ES-I3 (cell line): ENCODE results near the gene POLR2F.

Source experiments
- H3K36me3 ChIP-seq: 2 replicates; pipeline ENCODE4 v1.6.1; 2013; ENCODE audit warnings: mild to moderate bottlenecking, low read length, control low read depth, moderate library complexity; ENCODE audit not compliant: insufficient read depth
- H3K4me1 ChIP-seq: 2 replicates; pipeline ENCODE4 v1.6.1; 2013; ENCODE audit warnings: mild to moderate bottlenecking, control low read depth, low read length; ENCODE audit not compliant: insufficient read depth
- H3K9ac ChIP-seq: 2 replicates; pipeline ENCODE4 v1.6.1; 2013; ENCODE audit warnings: low read depth, mild to moderate bottlenecking, low read length, moderate library complexity
- H3K9me3 ChIP-seq: 2 replicates; pipeline ENCODE4 v1.6.1; 2013; ENCODE audit warnings: mild to moderate bottlenecking, low read length, moderate library complexity; ENCODE audit not compliant: control insufficient read depth, insufficient read depth

POLR2F gene

DNA sequence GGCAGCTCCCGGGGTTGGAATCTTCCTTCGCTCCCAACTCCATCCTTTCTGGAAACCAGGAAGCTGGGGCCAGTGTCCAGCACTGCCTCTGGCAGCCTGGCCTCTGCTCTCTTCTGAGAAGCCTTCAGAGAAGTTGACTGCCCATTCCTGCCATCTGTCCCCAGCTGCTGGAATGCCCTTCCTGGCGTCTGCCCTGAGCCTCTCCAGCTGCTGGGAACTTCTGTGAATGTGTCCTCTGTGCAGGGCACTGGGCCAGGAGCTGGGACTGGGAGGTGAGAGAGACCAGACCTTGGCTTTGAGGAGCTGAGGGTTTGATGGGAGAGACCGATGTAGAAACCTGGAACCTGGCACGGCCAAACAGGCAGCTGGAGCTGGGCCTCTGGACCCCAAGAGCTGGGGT lies 36.8 kb downstream of the POLR2F start:
- H3K4me1 ChIP-seq = peaks cover 5% of the 10 kb centered on the region; the same call in 1 of the 2 replicates
- no peaks in the 10 kb centered on the region for H3K36me3 ChIP-seq
- no peak overlapping the region for H3K9ac ChIP-seq
- no peaks in the 10 kb centered on the region for H3K9me3 ChIP-seq

DNA sequence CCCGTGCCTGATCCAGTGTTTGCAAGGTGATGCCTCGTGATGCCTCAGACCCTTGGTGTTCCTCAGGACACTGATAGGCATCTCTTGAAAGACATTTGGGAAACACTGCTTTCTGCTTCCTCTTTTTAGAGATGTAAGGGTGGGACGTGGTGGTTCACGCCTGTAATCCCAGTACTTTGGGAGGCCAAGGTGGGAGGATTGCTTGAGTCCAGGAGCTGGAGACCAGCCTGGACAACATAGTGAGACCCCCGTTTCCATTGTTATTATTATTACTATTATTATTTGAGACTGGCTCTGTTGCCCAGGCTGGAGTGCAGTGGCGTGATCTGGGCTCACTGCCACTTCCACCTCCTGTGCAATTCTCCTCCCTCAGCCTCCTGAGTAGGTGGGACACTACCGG lies 37.4 kb downstream of the POLR2F start:
- peaks cover 7% of the 10 kb centered on the region; the same call in 1 of the 2 replicates for H3K4me1 ChIP-seq
- no peak overlapping the region for H3K9ac ChIP-seq
- H3K36me3 ChIP-seq = no peaks in the 10 kb centered on the region
- no peaks in the 10 kb centered on the region for H3K9me3 ChIP-seq

DNA sequence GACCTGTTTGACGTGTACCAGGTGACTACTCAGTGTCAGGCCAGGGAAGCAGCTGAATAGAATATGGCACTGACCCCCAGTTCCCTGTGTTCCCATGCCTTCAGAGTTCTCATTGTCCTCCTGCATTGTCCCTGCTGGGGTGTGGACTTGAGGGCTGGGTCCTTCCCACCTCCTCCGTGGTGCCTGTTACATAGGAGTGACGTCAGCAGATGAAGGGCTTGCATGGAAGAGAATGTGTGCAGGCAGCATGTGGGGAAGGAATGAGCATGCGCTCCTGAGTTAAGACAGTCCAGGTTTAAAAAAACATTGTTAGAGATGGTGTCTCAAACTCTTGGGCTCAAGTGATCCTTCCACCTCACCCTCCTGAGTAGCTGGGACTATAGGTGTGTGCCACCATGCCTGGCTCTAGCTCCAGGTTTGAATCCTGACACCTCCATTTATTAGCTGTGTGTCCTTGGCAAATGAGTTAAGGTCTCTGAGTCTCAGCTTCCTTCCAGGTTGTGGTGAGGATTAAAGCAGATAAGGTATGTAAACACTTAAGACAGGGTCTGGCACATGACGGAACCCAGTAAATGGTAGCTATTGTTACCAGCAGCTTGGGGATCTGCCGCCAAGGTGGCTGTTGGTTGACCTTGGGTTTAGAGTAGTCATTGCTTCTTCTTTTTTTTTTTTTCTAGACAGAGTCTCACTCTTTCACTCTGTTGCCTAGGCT lies 38.4 kb downstream of the POLR2F start:
- Histone ChIP-seq H3K9ac (no peak overlapping the region), H3K4me1 (peaks cover 16% of the 10 kb centered on the region; the same call in 1 of the 2 replicates), H3K36me3 (no peaks in the 10 kb centered on the region), H3K9me3 (no peaks in the 10 kb centered on the region)

DNA sequence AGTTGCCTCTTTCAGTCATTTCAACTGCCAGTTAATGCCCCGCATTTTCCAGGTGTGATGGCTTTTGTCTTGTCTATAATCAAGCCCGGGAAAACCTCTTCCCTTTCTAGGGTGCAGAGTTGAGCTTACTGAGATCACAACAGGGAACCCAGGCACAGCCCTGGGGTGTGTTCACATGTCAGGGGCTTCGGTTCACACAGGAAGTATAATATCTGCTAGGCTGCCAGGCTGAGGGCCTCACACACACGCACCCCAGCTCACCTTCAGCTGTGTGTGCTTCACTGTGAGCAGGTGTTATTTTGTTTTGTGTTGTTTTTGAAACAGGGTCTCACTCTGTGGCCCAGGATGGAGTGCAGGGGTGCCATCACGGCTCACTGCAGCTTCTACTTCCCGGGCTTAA lies 40.5 kb downstream of the POLR2F start:
- Histone ChIP-seq H3K4me1 (peaks cover 28% of the 10 kb centered on the region; the same call in 1 of the 2 replicates), H3K9ac (no peak overlapping the region), H3K9me3 (no peaks in the 10 kb centered on the region), H3K36me3 (no peaks in the 10 kb centered on the region)

DNA sequence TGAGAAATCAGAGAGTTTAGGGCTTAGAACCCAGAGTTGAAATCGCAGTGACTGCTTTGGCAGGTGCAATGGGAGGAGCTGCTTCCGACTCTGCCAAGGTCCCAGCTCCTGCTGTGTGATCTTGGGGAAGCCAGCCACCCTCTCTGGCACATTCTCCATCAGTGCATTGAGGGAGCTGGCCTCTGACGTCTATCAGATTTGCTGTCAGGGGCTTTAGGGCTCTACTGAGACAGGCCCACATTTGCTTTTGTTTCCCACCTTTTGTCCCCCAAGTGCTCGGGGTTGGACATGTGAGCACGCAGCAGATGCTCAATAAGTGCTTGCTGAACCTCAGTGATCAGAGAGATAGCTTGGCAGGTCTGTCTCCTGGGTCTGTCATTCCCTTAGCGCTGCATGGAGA lies 41.5 kb downstream of the POLR2F start:
- Histone ChIP-seq H3K9ac (no peak overlapping the region), H3K4me1 (peaks cover 36% of the 10 kb centered on the region; the same call in 1 of the 2 replicates), H3K9me3 (no peaks in the 10 kb centered on the region), H3K36me3 (no peaks in the 10 kb centered on the region)

DNA sequence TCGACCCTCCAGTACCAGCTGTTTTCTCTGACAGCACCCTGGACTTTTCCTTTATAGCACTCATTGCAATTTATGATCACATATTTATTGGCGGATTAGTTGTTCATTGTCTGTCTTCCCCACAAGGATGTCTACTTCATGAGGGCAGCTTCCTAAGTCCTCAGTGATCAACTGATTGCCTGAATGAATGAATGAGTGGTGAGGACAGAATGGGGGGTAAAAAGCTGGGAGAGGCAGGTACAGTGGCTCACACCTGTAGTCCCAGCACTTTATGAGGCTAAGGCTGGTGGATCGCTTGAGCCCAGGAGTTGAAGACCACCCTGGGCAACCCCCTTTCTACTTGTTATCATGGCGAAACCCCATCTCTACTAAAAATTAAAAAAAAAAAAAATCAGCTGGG lies 42.0 kb downstream of the POLR2F start:
- Histone ChIP-seq H3K4me1 (peaks cover 41% of the 10 kb centered on the region; the same call in 1 of the 2 replicates), H3K36me3 (no peaks in the 10 kb centered on the region), H3K9ac (no peak overlapping the region), H3K9me3 (no peaks in the 10 kb centered on the region)

DNA sequence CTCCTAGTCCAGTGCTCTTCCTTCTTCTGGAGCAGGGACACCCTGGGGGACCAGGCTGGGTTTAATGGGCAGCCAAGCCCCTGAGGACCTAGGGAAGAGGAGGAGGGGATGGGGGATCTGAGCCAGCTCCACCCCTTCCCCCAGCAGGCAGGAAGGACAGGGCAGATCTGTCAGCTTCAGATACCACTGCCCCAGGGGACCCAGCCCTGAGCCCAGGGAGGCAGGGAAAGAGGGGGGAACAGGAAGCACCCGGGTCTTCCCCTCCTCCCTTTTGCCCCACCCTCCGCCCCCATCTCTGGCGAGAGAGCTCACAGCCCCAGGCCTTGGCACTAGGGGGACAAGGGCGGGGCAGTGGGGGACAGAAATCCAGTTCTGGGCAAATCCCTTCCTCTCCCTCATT lies 42.6 kb downstream of the POLR2F start:
- Histone ChIP-seq H3K9me3 (no peaks in the 10 kb centered on the region), H3K4me1 (peaks cover 41% of the 10 kb centered on the region; the same call in 1 of the 2 replicates), H3K9ac (no peak overlapping the region), H3K36me3 (no peaks in the 10 kb centered on the region)

DNA sequence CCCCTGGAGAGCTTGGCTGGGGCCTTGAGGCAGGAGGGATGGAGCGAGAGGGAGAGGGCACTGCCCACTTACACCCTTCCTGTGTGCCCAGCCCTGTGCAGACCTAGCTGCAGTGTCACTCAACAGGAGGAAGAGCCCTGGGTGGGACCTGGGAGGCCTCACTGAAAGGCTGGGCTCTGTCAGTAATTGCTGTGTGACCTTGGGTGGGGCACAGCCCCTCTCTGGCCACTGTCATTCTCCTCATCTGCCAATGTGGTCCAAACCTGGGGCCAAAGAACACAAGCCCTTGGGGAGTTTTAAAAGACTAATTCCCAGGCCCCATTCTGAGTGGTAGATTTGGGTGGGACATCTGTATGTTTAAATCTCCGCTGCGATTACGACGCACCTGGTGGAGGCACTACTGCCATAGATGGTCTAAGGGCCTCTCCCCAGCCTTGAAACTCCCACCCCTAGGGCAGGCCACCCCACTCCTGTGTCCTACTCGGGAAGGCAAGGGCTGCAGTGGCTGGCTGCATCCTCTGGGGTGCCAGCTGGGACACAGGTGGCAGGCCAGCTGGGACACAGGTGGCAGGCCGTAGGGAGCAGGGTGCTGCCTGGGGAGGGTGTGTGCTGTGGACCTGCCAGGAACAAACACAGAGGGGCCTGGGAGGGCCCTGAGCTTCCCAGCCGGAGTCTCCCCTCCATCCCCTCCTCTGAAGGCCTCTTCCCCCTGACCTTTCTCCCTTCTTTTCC lies 43.2 kb downstream of the POLR2F start:
- no peak overlapping the region for H3K9ac ChIP-seq
- H3K36me3 ChIP-seq = no peaks in the 10 kb centered on the region
- no peaks in the 10 kb centered on the region for H3K9me3 ChIP-seq
- peaks cover 41% of the 10 kb centered on the region; the same call in 1 of the 2 replicates for H3K4me1 ChIP-seq

DNA sequence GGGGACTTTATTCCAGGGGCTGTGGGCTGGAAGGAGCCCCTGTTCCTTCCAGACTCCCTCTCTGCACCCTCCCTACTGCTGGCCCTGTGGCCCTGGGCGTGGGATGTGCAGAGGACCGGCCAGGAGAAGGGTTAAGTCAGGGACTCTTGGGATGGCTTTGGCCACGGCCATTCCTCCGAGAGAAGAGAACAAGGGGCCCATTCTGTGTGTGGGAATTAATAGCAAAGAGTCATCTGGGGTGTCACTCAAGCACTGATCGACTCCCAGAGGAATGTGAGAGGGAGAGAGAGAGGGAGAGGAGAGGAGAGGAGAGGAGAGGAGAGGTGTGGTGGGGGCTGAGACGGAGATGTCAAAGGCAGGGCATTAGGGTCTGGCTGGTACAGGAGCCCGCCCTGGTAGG lies 45.0 kb downstream of the POLR2F start:
- Histone ChIP-seq H3K9ac (no peak overlapping the region), H3K9me3 (no peaks in the 10 kb centered on the region), H3K36me3 (no peaks in the 10 kb centered on the region), H3K4me1 (peaks cover 41% of the 10 kb centered on the region; the same call in 1 of the 2 replicates)

DNA sequence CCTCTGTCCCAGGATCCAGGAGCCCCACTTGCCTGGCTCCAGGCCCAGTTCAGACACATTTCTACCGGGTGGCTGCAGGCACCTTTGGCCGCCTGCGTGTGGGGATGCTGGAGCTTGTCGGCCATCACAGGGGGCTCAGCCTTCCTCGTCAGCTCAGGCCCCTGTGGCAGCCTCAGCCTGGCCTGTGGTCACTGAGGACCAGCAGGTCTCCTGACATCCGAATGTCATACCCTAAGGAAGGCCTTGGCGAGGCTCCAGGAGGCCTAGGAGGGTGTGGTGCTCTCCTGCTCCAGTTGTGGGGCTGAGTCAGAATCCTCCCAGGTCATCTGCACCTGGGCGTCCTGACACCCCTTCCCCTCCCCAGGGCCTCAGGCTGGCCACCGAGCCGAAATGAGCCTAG lies 45.7 kb downstream of the POLR2F start:
- Histone ChIP-seq H3K9ac (no peak overlapping the region), H3K4me1 (peaks cover 41% of the 10 kb centered on the region; the same call in 1 of the 2 replicates), H3K9me3 (no peaks in the 10 kb centered on the region), H3K36me3 (no peaks in the 10 kb centered on the region)

DNA sequence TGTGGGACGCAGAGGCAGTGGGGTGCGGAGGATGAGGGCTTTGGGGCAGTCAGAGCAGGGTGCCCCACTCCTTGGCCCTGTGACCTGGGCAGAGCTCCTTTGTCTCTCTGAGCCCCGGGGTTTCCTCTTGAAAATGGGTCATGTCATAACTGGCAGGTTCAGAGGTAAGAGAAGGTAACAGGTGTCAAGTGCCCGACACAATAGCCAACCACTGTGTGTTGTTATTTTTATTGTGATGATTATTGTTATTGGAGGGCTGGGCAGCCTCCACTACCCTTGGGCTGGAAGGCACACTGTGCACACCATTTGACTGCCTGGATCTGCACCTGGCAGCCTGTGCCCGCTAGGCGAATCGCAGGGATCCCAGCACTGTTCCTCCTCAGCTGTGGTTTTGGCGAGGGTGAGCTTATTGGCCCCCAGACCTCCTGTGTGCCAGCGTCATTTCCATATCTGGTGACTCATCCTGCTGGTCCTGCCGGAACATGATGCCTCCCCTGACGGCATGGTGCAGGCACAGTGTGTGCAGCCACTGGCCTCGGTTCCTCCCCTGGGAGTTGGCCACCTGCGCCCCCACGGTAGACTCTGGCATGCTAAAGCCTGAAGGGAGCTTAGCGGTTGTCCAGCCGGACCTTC lies 46.3 kb downstream of the POLR2F start:
- H3K9me3 ChIP-seq = no peaks in the 10 kb centered on the region
- H3K9ac ChIP-seq = no peak overlapping the region
- no peaks in the 10 kb centered on the region for H3K36me3 ChIP-seq
- H3K4me1 ChIP-seq = peaks cover 41% of the 10 kb centered on the region; the same call in 1 of the 2 replicates

DNA sequence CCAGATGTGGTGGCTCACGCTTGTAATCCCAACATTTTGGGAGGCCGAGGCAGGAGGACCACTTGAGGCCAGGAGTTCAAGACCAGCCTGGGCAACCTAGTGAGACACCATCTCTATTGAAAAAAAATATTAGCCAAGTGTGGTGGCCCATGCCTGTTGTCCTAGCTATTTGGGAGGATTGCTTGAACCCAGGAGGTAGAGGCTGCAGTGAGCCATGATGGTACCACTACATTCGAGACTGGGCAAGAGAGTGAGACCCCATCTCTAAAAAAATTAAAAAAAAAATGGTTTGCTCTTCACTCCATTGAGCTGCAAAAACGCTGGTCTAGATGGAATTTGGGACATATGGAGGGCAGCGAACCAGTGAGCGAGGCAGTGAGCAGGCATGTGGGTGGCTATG lies 52.4 kb downstream of the POLR2F start:
- H3K36me3 ChIP-seq = no peaks in the 10 kb centered on the region
- no peaks in the 10 kb centered on the region for H3K9me3 ChIP-seq
- H3K4me1 ChIP-seq = no peaks in the 10 kb centered on the region
- H3K9ac ChIP-seq = no peak overlapping the region

DNA sequence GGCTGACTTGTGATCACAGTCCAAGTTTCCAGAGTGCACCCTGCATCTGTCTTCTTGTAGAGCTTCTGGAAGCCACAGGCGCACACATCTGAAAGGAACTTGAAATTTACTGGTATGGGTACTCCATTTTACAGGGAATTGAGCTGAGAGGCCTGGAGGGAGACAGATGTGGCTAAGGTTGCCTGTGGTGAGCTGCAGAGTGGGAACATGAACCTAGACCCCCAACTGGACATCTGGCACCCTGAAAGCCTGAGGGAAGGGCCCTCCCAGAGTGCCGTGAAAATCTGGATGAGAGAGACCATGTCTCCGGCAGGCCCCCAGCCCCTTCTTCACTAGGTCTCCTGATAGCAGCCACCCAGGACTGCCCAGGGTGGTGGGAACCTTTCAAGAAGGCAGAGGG lies 53.4 kb downstream of the POLR2F start:
- Histone ChIP-seq H3K9ac (no peak overlapping the region), H3K4me1 (no peaks in the 10 kb centered on the region), H3K36me3 (no peaks in the 10 kb centered on the region), H3K9me3 (no peaks in the 10 kb centered on the region)

DNA sequence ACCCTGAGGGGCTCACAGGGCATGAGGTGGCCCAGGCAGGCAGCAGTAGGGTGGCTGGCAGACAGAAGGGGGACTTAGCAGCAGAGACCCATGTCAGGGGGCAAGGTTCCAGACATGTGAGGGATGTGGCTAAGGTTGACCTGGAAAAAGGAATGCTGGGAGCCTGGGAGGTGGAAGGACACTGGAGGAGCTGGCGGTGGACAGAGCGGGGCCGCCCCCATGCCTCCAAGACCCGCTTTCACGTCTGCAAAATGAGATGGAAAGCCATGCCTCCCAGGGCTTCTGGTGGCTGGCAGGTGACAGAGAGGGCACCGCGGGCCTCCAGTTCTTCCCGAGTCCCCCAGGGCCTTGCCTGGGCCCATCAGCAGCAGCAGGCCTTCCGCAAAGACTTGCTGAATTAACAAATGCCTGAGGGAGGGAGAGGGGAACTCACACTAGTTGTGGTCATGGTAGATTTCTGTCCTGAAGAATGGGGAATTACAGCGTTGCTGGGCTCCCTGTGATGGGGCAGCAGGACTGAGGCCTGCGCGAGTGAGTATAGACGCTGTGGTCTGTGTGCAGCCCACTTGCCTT lies 53.9 kb downstream of the POLR2F start:
- no peaks in the 10 kb centered on the region for H3K36me3 ChIP-seq
- H3K9me3 ChIP-seq = no peaks in the 10 kb centered on the region
- H3K4me1 ChIP-seq = no peaks in the 10 kb centered on the region
- H3K9ac ChIP-seq = no peak overlapping the region
